Measurements from ENCODE around the gene FGF22.

DNA sequence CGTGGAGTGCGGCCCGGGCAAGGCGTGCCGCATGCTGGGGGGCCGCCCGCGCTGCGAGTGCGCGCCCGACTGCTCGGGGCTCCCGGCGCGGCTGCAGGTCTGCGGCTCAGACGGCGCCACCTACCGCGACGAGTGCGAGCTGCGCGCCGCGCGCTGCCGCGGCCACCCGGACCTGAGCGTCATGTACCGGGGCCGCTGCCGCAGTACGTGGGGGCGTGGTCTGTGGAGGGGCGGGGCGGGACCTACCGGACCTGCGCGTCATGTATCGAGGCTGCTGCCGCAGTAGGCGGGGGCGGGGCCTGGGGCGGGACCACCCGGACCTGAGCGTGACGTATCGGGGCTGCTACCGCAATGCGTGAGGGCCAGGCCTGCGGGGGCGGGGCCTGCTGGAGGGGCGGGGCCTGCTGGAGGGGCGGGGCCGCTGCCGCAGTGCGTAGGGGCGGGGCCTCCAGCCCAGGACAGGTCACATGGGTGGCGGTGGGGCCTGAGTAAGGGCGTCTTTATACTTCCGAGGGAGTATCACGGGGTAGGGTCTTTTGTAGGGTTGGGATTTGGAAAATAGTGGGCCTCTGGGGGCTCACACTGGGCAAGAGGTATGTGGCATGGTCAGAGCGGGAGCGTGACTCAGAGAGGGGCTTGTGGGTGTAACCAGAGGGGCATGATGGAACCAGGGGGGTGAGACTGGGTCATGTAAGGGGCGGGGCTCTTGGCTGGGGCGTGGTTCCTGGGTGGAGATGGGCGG, 40.8 kb downstream of the FGF22 start:
- TF ChIP-seq, protein P1, sequence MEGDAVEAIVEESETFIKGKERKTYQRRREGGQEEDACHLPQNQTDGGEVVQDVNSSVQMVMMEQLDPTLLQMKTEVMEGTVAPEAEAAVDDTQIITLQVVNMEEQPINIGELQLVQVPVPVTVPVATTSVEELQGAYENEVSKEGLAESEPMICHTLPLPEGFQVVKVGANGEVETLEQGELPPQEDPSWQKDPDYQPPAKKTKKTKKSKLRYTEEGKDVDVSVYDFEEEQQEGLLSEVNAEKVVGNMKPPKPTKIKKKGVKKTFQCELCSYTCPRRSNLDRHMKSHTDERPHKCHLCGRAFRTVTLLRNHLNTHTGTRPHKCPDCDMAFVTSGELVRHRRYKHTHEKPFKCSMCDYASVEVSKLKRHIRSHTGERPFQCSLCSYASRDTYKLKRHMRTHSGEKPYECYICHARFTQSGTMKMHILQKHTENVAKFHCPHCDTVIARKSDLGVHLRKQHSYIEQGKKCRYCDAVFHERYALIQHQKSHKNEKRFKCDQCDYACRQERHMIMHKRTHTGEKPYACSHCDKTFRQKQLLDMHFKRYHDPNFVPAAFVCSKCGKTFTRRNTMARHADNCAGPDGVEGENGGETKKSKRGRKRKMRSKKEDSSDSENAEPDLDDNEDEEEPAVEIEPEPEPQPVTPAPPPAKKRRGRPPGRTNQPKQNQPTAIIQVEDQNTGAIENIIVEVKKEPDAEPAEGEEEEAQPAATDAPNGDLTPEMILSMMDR (IDR thresholded peaks at IDR 0.05; ENCODE audit: poor library complexity) = peak; percentile 44
- no peak for TF ChIP-seq EZH2phosphoT487 (IDR thresholded peaks at IDR 0.05; ENCODE audit: low read depth, severe bottlenecking, unreplicated experiment)
